H1 (cell line): Measurements from ENCODE around the gene GPBP1L1. TPM values are rescaled to one million over a fixed set of nuclear protein-coding genes. Genes with fewer than 3 reads are reported as not detected.

Source experiments
- CTCF ChIA-PET: fragments of 300-600 bp; sonication (Branson Sonifier 250); formaldehyde crosslinking; loops from one replicate; lab custom pipeline; 2021; ENCODE audit not compliant: partially characterized antibody; lab: Charles Lee
- POLR2A ChIA-PET: fragments of 300-600 bp; sonication (Branson Sonifier 250); formaldehyde crosslinking; loops from one replicate; lab custom pipeline; 2021; ENCODE audit warnings: inconsistent platforms; ENCODE audit not compliant: partially characterized antibody; lab: Charles Lee
- DNase-seq, 2 experiments: peaks; one replicate each; pipeline versions ENCODE4 v3.0.0 to v3.0.0-alpha.2; 2010 to 2022; ENCODE audit warnings: low spot score in 2 of 2, low read depth in 1 of 2, mixed read lengths in 1 of 2
- FAIRE-seq: peaks from 2 replicates; lab custom pipeline; 2011; peaks lifted over from hg19 to GRCh38; lab: Jason Lieb, UNC
- H2AFZ ChIP-seq: 2 replicates; pipeline ENCODE4 v1.8.1; 2012; ENCODE audit warnings: low read length, inconsistent platforms
- H2AK5ac ChIP-seq: 2 replicates; pipeline ENCODE4 v1.6.1; 2013; ENCODE audit warnings: low read depth, low read length
- H2BK120ac ChIP-seq: replicated peaks from 2 replicates; pipeline ENCODE3; 2013; ENCODE audit warnings: low read depth, low read length, inconsistent platforms
- H2BK12ac ChIP-seq: 2 replicates; pipeline ENCODE4 v1.6.1; 2013; ENCODE audit warnings: low read depth, low read length
- H2BK15ac ChIP-seq: 2 replicates; pipeline ENCODE4 v1.6.1; 2013; ENCODE audit warnings: low read length
- H2BK20ac ChIP-seq: 2 replicates; pipeline ENCODE4 v1.6.1; 2013; ENCODE audit warnings: low read length
- H2BK5ac ChIP-seq: 2 replicates; pipeline ENCODE4 v1.6.1; 2013; ENCODE audit warnings: low read depth, low read length
- H3K14ac ChIP-seq: 2 replicates; pipeline ENCODE4 v1.6.1; 2013; ENCODE audit warnings: inconsistent platforms; ENCODE audit not compliant: insufficient read length
- H3K18ac ChIP-seq: 2 replicates; pipeline ENCODE4 v1.6.1; 2013; ENCODE audit warnings: low read length; ENCODE audit errors: extremely low read depth
- H3K23ac ChIP-seq: 2 replicates; pipeline ENCODE4 v1.6.1; 2013; ENCODE audit warnings: inconsistent platforms; ENCODE audit not compliant: insufficient read length
- H3K23me2 ChIP-seq: 2 replicates; pipeline ENCODE4 v1.6.1; 2013; ENCODE audit warnings: low read depth, low read length
- H3K27ac ChIP-seq: 2 replicates; pipeline ENCODE4 v1.6.1; 2011; ENCODE audit warnings: low read depth, low read length, inconsistent platforms
- H3K27me3 ChIP-seq, 4 experiments: replicated peaks in 1 of 4; 1 replicate in 1 of 4; 2 replicates in 3 of 4; pipeline versions ENCODE4 v1.6.1 to v1.8.1; 2011 to 2013; ENCODE audit warnings: low read length in 3 of 4, mild to moderate bottlenecking in 3 of 4, inconsistent platforms in 2 of 4, mixed read lengths in 2 of 4, moderate library complexity in 1 of 4; ENCODE audit not compliant: control insufficient read depth in 3 of 4, insufficient read depth in 3 of 4; ENCODE audit errors: extremely low read depth in 1 of 4
- H3K36me3 ChIP-seq, 4 experiments: 2 replicates each; pipeline versions ENCODE4 v1.6.1 to v1.8.1; 2011 to 2013; ENCODE audit warnings: mild to moderate bottlenecking in 4 of 4, low read length in 3 of 4, moderate library complexity in 2 of 4, control low read depth in 1 of 4, inconsistent platforms in 1 of 4; ENCODE audit not compliant: insufficient read depth in 4 of 4, control insufficient read depth in 2 of 4
- H3K4ac ChIP-seq: replicated peaks from 2 replicates; pipeline ENCODE3; 2013; ENCODE audit warnings: low read length, low read depth, mixed read lengths, inconsistent platforms; ENCODE audit not compliant: insufficient read length
- H3K4me1 ChIP-seq, 4 experiments: replicated peaks in 1 of 4; 1 replicate in 1 of 4; 2 replicates in 3 of 4; pipeline versions ENCODE4 v1.6.1 to v1.8.1; 2011 to 2013; ENCODE audit warnings: low read length in 3 of 4, inconsistent platforms in 2 of 4, mixed read lengths in 1 of 4; ENCODE audit not compliant: insufficient read depth in 4 of 4, control insufficient read depth in 3 of 4
- H3K4me2 ChIP-seq, 2 experiments: 2 replicates each; pipeline versions ENCODE4 v1.6.1 to v1.8.1; 2011 to 2013; ENCODE audit warnings: low read depth in 2 of 2, low read length in 2 of 2, control low read depth in 1 of 2, inconsistent platforms in 1 of 2, mild to moderate bottlenecking in 1 of 2; ENCODE audit not compliant: insufficient read depth in 1 of 2
- H3K4me3 ChIP-seq, 4 experiments: fragments of 200-600, 300-600 bp in 1 of 4; sonication (generic), shearing (Covaris generic), sonication (Bioruptor Twin) in 1 of 4; 2 replicates each; pipeline versions ENCODE4 v1.5.1 to v1.8.1; 2011 to 2016; ENCODE audit warnings: low read length in 4 of 4, low read depth in 3 of 4, control low read depth in 2 of 4, inconsistent platforms in 2 of 4, mild to moderate bottlenecking in 2 of 4, mixed read lengths in 1 of 4, moderate library complexity in 1 of 4; ENCODE audit not compliant: insufficient read depth in 2 of 4; ENCODE audit errors: extremely low read depth in 1 of 4
- H3K56ac ChIP-seq: replicated peaks from 2 replicates; pipeline ENCODE3; 2013; ENCODE audit warnings: low read depth, mild to moderate bottlenecking, mixed read lengths, low read length, inconsistent platforms; ENCODE audit not compliant: insufficient read length
- H3K79me1 ChIP-seq: 2 replicates; pipeline ENCODE4 v1.6.1; 2013; ENCODE audit warnings: low read depth, low read length, control low read depth
- H3K79me2 ChIP-seq, 2 experiments: 2 replicates each; pipeline versions ENCODE4 v1.6.1 to v1.8.1; 2012 to 2013; ENCODE audit warnings: low read length in 2 of 2, mild to moderate bottlenecking in 2 of 2, inconsistent platforms in 1 of 2; ENCODE audit not compliant: insufficient read depth in 2 of 2, control insufficient read depth in 1 of 2
- H3K9ac ChIP-seq, 4 experiments: replicated peaks in 1 of 4; 1 replicate in 1 of 4; 2 replicates in 3 of 4; pipeline versions ENCODE4 v1.6.1 to v1.8.1; 2011 to 2013; ENCODE audit warnings: low read depth in 3 of 4, low read length in 3 of 4, control low read depth in 2 of 4, mild to moderate bottlenecking in 2 of 4, moderate library complexity in 2 of 4, inconsistent platforms in 1 of 4; ENCODE audit errors: extremely low read depth in 1 of 4
- H3K9me3 ChIP-seq, 2 experiments: 2 replicates each; pipeline versions ENCODE4 v1.6.1 to v1.8.1; 2012 to 2013; ENCODE audit warnings: mild to moderate bottlenecking in 2 of 2, moderate library complexity in 2 of 2, control low read depth in 1 of 2, inconsistent platforms in 1 of 2, low read depth in 1 of 2, low read length in 1 of 2, mixed read lengths in 1 of 2; ENCODE audit not compliant: insufficient read depth in 2 of 2
- H4K20me1 ChIP-seq, 2 experiments: replicated peaks in 1 of 2; 2 replicates each; pipeline versions ENCODE3 to v1.8.1; 2011 to 2013; ENCODE audit warnings: inconsistent platforms in 2 of 2, low read length in 2 of 2, mild to moderate bottlenecking in 1 of 2; ENCODE audit not compliant: insufficient read depth in 2 of 2, control insufficient read depth in 1 of 2
- H4K5ac ChIP-seq: 2 replicates; pipeline ENCODE4 v1.6.1; 2013; ENCODE audit warnings: low read length, low read depth, mixed read lengths, inconsistent platforms; ENCODE audit not compliant: insufficient read length
- H4K8ac ChIP-seq: 2 replicates; pipeline ENCODE4 v1.8.0; 2013; ENCODE audit warnings: mild to moderate bottlenecking, moderate library complexity, low read length, inconsistent platforms; ENCODE audit not compliant: insufficient read depth; ENCODE audit errors: extremely low read depth
- H4K91ac ChIP-seq: replicated peaks from 2 replicates; pipeline ENCODE3; 2013; ENCODE audit warnings: low read length, mixed read lengths, inconsistent platforms; ENCODE audit not compliant: insufficient read length
- CEBPB ChIP-seq: IDR thresholded peaks from 2 replicates; pipeline ENCODE4 v1.6.1; 2012; ENCODE audit warnings: low read depth, low read length
- HDAC2 ChIP-seq, 2 experiments: fragments of 300-600 bp in 1 of 2; sonication (generic) in 1 of 2; IDR thresholded peaks; 2 replicates each; pipeline ENCODE4 v1.6.1; 2011 to 2012; ENCODE audit warnings: low read depth in 2 of 2, low read length in 2 of 2, mild to moderate bottlenecking in 2 of 2, moderate library complexity in 2 of 2, borderline replicate concordance in 1 of 2, inconsistent platforms in 1 of 2
- POLR2A ChIP-seq, 2 experiments: IDR thresholded peaks; 1 replicate in 1 of 2; 2 replicates in 1 of 2; pipeline ENCODE4 v1.6.1; 2011; ENCODE audit warnings: low read depth in 2 of 2, low read length in 2 of 2, mild to moderate bottlenecking in 2 of 2; ENCODE audit errors: control extremely low read depth in 1 of 2
- SP1 ChIP-seq: IDR thresholded peaks from 2 replicates; pipeline ENCODE4 v1.6.1; 2011; ENCODE audit warnings: low read depth, low read length
- TEAD4 ChIP-seq: IDR thresholded peaks from 2 replicates; pipeline ENCODE4 v1.6.1; 2012; ENCODE audit warnings: low read depth, low read length, inconsistent platforms, mixed read lengths
- WGBS, 2 experiments: shearing (Covaris generic) in 1 of 2; methylation state at CpG; one replicate each; pipeline versions ENCODE4 v1.1.6 to v1.1.7; 2013 to 2015; ENCODE audit warnings: low lambda C conversion rate in 2 of 2, mixed read lengths in 2 of 2, inconsistent platforms in 1 of 2, low coverage in 1 of 2, missing lambda C conversion rate in 1 of 2; ENCODE audit not compliant: insufficient replicate concordance in 2 of 2, insufficient coverage in 1 of 2, insufficient read length in 1 of 2; ENCODE audit errors: extremely low coverage in 1 of 2, missing lambda C conversion rate in 1 of 2; 5-methylcytosine and 5-hydroxymethylcytosine counted together
- polyA plus RNA-seq, 7 experiments: library from polyadenylated mRNA; depleted of rRNA in 3 of 7; stranded (reverse) in 5 of 7; unstranded in 2 of 7; fragments of >200 nt in 5 of 7; fragments of 200-250 nt in 2 of 7; gene quantifications; 1 replicate in 5 of 7; 2 replicates in 1 of 7; 4 replicates in 1 of 7; pipeline versions ENCODE4 v1.2.1 to v1.2.3, GENCODE V29; 2011 to 2013; ENCODE audit warnings: missing spikeins in 2 of 7, mixed read lengths in 2 of 7
- total RNA-seq: library from RNA; stranded (reverse); fragmentation: NEBNext Ultra II Directional; extraction: Animal tissue kit (Norgen Biotek cat#: 25700); gene quantifications from 2 replicates; pipeline ENCODE4 v1.2.1, GENCODE V29; 2021

The GPBP1L1 gene
- total and polyA plus RNA-seq, 2 of the 8 experiments (the other 6 are each of a cell fraction or from before 2014, with no cell fraction given), result 70.1 to 119 TPM

DNA sequence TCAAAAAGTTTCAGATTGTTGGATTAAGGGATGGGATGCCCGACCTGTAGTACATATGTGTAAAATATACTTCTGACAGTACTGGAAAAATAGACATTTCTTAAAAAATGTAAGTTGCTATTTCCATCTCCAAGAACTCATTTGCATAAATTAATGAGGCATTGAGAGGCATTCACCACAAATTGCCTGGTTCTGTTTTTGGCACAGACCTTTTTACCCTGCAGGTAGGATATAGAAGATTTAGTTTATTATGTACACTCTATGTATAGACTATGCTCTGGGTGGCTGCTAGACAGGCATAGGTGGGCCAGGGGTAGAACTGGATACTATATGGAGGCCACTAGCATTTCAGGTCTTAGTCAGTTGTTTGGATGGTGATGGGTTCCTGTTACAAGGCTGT lies 70.4 kb downstream of the GPBP1L1 start:
- no peak overlapping the region for H3K4me2 ChIP-seq
- no peak overlapping the region for H2BK15ac ChIP-seq
- no peaks in the 10 kb centered on the region for H3K4me1 ChIP-seq
- H3K14ac ChIP-seq, result no peak overlapping the region
- H2AK5ac ChIP-seq, result no peak overlapping the region
- no peak overlapping the region for H4K5ac ChIP-seq
- H3K79me2 ChIP-seq, result peaks cover 0 to 10% of the 10 kb centered on the region in 2 experiments; a peak in 2 of 4 replicates
- H3K27me3 ChIP-seq, result no peaks in the 10 kb centered on the region
- H3K23me2 ChIP-seq, result no peaks in the 10 kb centered on the region
- H4K8ac ChIP-seq, result no peak overlapping the region
- WGBS, 2 experiments, result 81% methylated on average over 1 of the region's 1 CpG; no CpG with 5 or more reads in 1 of the 2 experiments
- H3K18ac ChIP-seq, result no peak overlapping the region
- H4K91ac ChIP-seq, result no peak overlapping the region
- no peak overlapping the region for H3K4ac ChIP-seq
- H3K56ac ChIP-seq, result no peak overlapping the region
- no peak overlapping the region for H3K4me3 ChIP-seq
- H2BK12ac ChIP-seq, result no peak overlapping the region
- H3K9ac ChIP-seq, result no peak overlapping the region
- ChIA-PET CTCF (no interaction called here), POLR2A (interaction anchor here (2.2 kb wide), 1 partner anchor 13 kb away, joined by 8 read pairs; no protein-coding TSS in a partner anchor)
- DNase-seq (no peak), FAIRE-seq (no peak)
- H4K20me1 ChIP-seq, result peaks cover 7 to 24% of the 10 kb centered on the region in 2 experiments
- no peak overlapping the region for H3K27ac ChIP-seq
- no peak overlapping the region for H2BK120ac ChIP-seq
- H3K36me3 ChIP-seq, result peaks cover 33 to 78% (median 57%) of the 10 kb centered on the region in 4 experiments
- no peaks in the 10 kb centered on the region for H3K9me3 ChIP-seq
- TF ChIP-seq CEBPB (no peak), SP1 (no peak), POLR2A (IDR thresholded peaks at IDR 0.05; ENCODE audit: control extremely low read depth in 1 of 2, low read depth in 2 of 2, low read length in 2 of 2) (no peak), HDAC2 (IDR thresholded peaks at IDR 0.05; ENCODE audit: borderline replicate concordance in 1 of 2, low read depth in 2 of 2, low read length in 2 of 2) (no peak), TEAD4 (no peak)
- H3K79me1 ChIP-seq, result no peaks in the 10 kb centered on the region
- H2BK5ac ChIP-seq, result no peak overlapping the region
- no peak overlapping the region for H2AFZ ChIP-seq
- no peak overlapping the region for H2BK20ac ChIP-seq
- H3K23ac ChIP-seq, result no peak overlapping the region
